T-helper 1 cell treated with Interleukin-12 subunit alpha and Interleukin-12 subunit beta and Interleukin-4 antibody, amounts not matched to agents 30 μg/mL and 1 μg/mL, for 36 hours (primary cell): Measurements from ENCODE around the gene ERBB4.
"Not testable (repeated sequence)": the region's sequence is repeated elsewhere in the genome, so short reads cannot be mapped to it uniquely, and the experiment has no call there.

Experiments
- H3K27ac Mint-ChIP-seq: one replicate; pipeline ENCODE4 v1.8.0; 2021; ENCODE audit warnings: mild to moderate bottlenecking, mixed read lengths
- H3K27me3 Mint-ChIP-seq: one replicate; pipeline ENCODE4 v1.8.0; 2021; ENCODE audit warnings: low read depth, mixed read lengths
- H3K36me3 Mint-ChIP-seq: one replicate; pipeline ENCODE4 v1.8.0; 2021; ENCODE audit warnings: low read depth, mixed read lengths
- H3K4me1 Mint-ChIP-seq: one replicate; pipeline ENCODE4 v1.8.0; 2021; ENCODE audit warnings: low read depth, mixed read lengths
- H3K4me3 Mint-ChIP-seq: one replicate; pipeline ENCODE4 v1.8.0; 2021; ENCODE audit warnings: mild to moderate bottlenecking, moderate library complexity, mixed read lengths
- H3K9me3 Mint-ChIP-seq: one replicate; pipeline ENCODE4 v1.8.0; 2021; ENCODE audit warnings: mixed read lengths

Gene ERBB4

DNA sequence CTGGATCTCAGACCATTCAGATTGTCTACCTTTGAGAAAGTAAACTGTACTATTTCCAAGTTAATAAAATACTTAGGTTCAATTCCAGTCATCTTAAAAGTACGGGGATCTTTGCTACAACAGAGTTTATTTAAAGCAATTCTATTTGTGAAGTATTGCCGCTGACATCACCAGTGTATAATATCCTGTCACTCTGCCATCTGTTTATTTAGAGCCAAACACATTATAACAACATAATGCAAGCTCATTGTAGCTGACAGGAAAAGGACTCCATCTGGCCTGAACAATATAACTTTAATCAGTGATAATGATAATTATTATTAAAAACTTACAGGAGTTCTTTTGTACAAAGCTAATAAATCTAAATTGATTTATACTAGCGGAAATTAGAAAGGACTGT is 786.8 kb downstream of the ERBB4 start:
- H3K4me1 Mint-ChIP-seq, result no peaks in the 10 kb centered on the region
- no peaks in the 10 kb centered on the region for H3K27me3 Mint-ChIP-seq
- H3K36me3 Mint-ChIP-seq, result no peaks in the 10 kb centered on the region

DNA sequence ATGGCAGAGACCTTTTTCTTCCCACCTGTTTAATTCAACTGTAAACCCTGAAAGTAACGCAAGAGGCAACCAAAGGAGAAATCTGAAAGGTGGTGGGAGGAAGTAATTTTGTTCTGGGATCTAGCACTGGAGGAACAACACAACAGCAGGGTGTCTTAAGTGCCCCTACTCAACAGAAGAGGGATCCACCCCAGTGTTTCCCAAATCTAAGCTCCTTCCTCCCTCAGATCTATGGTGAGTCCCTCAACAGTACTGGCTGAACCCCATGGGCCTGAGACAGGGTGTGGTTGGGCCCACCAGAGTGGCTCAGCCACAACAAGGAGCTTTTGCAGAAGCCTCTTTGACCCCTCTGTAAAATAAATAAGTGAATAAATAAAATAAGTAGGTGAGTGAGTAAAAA is 790.3 kb downstream of the ERBB4 start:
- H3K27ac Mint-ChIP-seq, result no peak overlapping the region
- H3K9me3 Mint-ChIP-seq, result no peaks in the 10 kb centered on the region
- no peak overlapping the region for H3K4me3 Mint-ChIP-seq
- H3K27me3 Mint-ChIP-seq, result no peaks in the 10 kb centered on the region
- no peaks in the 10 kb centered on the region for H3K36me3 Mint-ChIP-seq
- H3K4me1 Mint-ChIP-seq, result no peaks in the 10 kb centered on the region

More for the DNA sequence above, 786.8 kb downstream of the ERBB4 start:
- Mint-ChIP-seq H3K4me3 (no peak overlapping the region), H3K9me3 (no peaks in the 10 kb centered on the region), H3K27ac (no peak overlapping the region)

- Mint-ChIP-seq H3K9me3 (no peaks in the 10 kb centered on the region), H3K27ac (no peak overlapping the region), H3K27me3 (no peaks in the 10 kb centered on the region), H3K4me1 (no peaks in the 10 kb centered on the region), H3K4me3 (no peak overlapping the region), H3K36me3 (no peaks in the 10 kb centered on the region)
Observed at GRCh38 chr2:211745295-211746097, 793.1 kb downstream of the ERBB4 start.

DNA sequence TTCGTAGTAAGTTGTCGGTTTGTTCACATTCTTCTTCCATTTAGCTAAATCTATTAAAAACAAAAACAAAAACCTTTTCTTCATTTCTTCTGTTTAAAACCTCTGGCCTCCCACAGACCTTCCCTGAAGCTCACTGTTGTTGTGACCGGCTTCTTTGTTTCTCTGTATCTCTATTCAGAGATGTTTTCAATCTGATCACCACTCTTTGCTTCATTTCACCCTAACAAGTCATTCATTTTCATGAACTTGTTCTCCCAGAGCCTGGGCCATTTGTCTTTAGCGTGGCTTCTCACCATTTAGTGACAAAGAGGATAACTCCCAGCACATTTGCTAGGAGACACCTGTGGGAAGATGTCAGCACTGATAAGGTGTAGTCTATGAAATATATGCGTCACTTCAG is 794.2 kb downstream of the ERBB4 start:
- Mint-ChIP-seq H3K27ac (no peak overlapping the region), H3K4me3 (no peak overlapping the region), H3K36me3 (no peaks in the 10 kb centered on the region), H3K4me1 (no peaks in the 10 kb centered on the region), H3K9me3 (no peaks in the 10 kb centered on the region), H3K27me3 (no peaks in the 10 kb centered on the region)

DNA sequence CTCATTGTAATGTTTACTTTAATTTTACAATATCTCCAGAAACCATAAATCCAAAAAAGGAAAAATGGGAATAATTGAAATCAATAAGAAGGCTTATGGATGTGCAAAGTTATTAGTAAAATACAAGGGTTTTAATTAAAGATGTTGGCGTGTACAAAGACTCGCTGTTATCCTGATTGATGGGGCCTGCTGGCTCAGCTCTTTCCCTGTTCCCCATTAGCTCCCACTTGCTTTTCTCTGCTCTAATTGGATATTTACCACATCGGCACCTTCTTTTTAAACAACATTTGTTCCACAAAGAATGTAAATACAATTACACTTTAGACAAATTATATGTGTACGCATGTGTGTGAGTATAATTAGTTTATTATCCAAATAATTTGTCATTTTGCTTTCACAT is 796.6 kb downstream of the ERBB4 start:
- Mint-ChIP-seq H3K9me3 (no peaks in the 10 kb centered on the region), H3K27me3 (no peaks in the 10 kb centered on the region), H3K36me3 (no peaks in the 10 kb centered on the region), H3K4me3 (no peak overlapping the region), H3K4me1 (no peaks in the 10 kb centered on the region), H3K27ac (no peak overlapping the region)

- Mint-ChIP-seq H3K4me3 (no peak overlapping the region), H3K27me3 (no peaks in the 10 kb centered on the region)
Observed at GRCh38 chr2:211737282-211737681, 801.3 kb downstream of the ERBB4 start.

GRCh38 chr2:211730215-211730614 is 808.4 kb downstream of the ERBB4 start:
- no peak overlapping the region for H3K27ac Mint-ChIP-seq
- no peaks in the 10 kb centered on the region for H3K4me1 Mint-ChIP-seq
- H3K27me3 Mint-ChIP-seq, result no peaks in the 10 kb centered on the region
- H3K36me3 Mint-ChIP-seq, result no peaks in the 10 kb centered on the region
- H3K4me3 Mint-ChIP-seq, result no peak overlapping the region
- no peaks in the 10 kb centered on the region for H3K9me3 Mint-ChIP-seq

More at GRCh38 chr2:211737282-211737681, 801.3 kb downstream of the ERBB4 start:
- no peak overlapping the region for H3K27ac Mint-ChIP-seq
- H3K4me1 Mint-ChIP-seq, result no peaks in the 10 kb centered on the region
- H3K36me3 Mint-ChIP-seq, result no peaks in the 10 kb centered on the region
- H3K9me3 Mint-ChIP-seq, result no peaks in the 10 kb centered on the region

GRCh38 chr2:211729433-211729832 is 809.2 kb downstream of the ERBB4 start:
- Mint-ChIP-seq H3K9me3 (no peaks in the 10 kb centered on the region), H3K4me3 (no peak overlapping the region), H3K27ac (no peak overlapping the region), H3K4me1 (no peaks in the 10 kb centered on the region), H3K36me3 (no peaks in the 10 kb centered on the region), H3K27me3 (no peaks in the 10 kb centered on the region)

GRCh38 chr2:211724933-211725332 is 813.7 kb downstream of the ERBB4 start:
- H3K4me3 Mint-ChIP-seq, result no peak overlapping the region
- H3K36me3 Mint-ChIP-seq, result no peaks in the 10 kb centered on the region
- no peaks in the 10 kb centered on the region for H3K4me1 Mint-ChIP-seq
- no peak overlapping the region for H3K27ac Mint-ChIP-seq
- no peaks in the 10 kb centered on the region for H3K27me3 Mint-ChIP-seq
- no peaks in the 10 kb centered on the region for H3K9me3 Mint-ChIP-seq

GRCh38 chr2:211723398-211723797 is 815.2 kb downstream of the ERBB4 start:
- H3K36me3 Mint-ChIP-seq, result no peaks in the 10 kb centered on the region
- H3K4me1 Mint-ChIP-seq, result no peaks in the 10 kb centered on the region
- H3K4me3 Mint-ChIP-seq, result no peak overlapping the region
- H3K9me3 Mint-ChIP-seq, result no peaks in the 10 kb centered on the region
- H3K27me3 Mint-ChIP-seq, result no peaks in the 10 kb centered on the region
- H3K27ac Mint-ChIP-seq, result no peak overlapping the region

GRCh38 chr2:211722928-211723327 is 815.7 kb downstream of the ERBB4 start:
- Mint-ChIP-seq H3K36me3 (no peaks in the 10 kb centered on the region), H3K27ac (no peak overlapping the region), H3K27me3 (no peaks in the 10 kb centered on the region), H3K9me3 (no peaks in the 10 kb centered on the region), H3K4me1 (no peaks in the 10 kb centered on the region), H3K4me3 (no peak overlapping the region)

GRCh38 chr2:211721874-211722273 is 816.7 kb downstream of the ERBB4 start:
- not testable (repeated sequence) for H3K27me3 Mint-ChIP-seq, H3K4me3 Mint-ChIP-seq, H3K36me3 Mint-ChIP-seq, H3K27ac Mint-ChIP-seq, H3K4me1 Mint-ChIP-seq, H3K9me3 Mint-ChIP-seq

DNA sequence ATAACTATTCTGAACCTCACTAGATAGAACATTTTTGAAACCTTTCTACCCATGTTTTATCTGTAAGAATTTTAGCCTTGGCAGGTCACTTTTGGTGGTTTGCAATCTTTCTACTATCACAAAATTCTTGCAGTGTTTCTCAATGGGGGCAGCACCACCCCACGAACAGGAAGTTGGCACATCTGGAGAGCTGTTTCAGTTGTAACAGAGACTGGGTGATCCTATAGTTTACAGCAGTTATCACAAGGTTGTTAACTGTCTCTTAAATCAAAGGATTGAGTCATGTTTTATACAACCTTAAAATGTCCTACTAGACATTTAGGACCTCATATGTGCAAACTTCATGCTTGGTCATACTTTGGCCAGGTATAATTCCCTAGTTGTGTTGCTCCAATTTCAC is 829.2 kb downstream of the ERBB4 start:
- no peaks in the 10 kb centered on the region for H3K36me3 Mint-ChIP-seq
- H3K27ac Mint-ChIP-seq, result no peak overlapping the region
- H3K4me1 Mint-ChIP-seq, result no peaks in the 10 kb centered on the region
- H3K9me3 Mint-ChIP-seq, result no peaks in the 10 kb centered on the region
- no peaks in the 10 kb centered on the region for H3K27me3 Mint-ChIP-seq
- no peak overlapping the region for H3K4me3 Mint-ChIP-seq

GRCh38 chr2:211692689-211693088 is 845.9 kb downstream of the ERBB4 start:
- Mint-ChIP-seq H3K4me1 (no peaks in the 10 kb centered on the region), H3K36me3 (no peaks in the 10 kb centered on the region), H3K9me3 (no peaks in the 10 kb centered on the region), H3K27ac (no peak overlapping the region), H3K27me3 (no peaks in the 10 kb centered on the region), H3K4me3 (no peak overlapping the region)

GRCh38 chr2:211690736-211691135 is 847.9 kb downstream of the ERBB4 start:
- Mint-ChIP-seq H3K36me3 (no peaks in the 10 kb centered on the region), H3K27ac (no peak overlapping the region), H3K4me3 (no peak overlapping the region), H3K27me3 (no peaks in the 10 kb centered on the region), H3K4me1 (no peaks in the 10 kb centered on the region), H3K9me3 (no peaks in the 10 kb centered on the region)

DNA sequence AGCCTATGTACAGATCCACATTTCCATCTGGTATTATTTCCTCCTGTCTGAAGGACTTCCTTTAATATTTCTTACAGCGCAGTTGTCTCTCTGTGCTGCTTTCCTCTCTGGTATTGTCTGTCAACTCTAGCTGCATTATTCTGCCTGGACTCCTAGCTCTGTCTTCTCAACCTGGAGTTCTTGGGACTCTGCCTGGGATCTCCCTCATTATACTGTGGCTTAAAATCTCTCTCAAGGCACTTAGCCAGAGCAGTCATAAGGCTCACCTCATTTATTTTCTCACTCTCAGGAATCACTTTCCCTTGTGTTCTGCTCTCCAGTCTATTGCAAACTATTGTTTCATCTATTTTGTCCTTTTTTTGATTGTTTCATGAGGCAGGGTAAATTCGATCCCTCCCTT is 850.4 kb downstream of the ERBB4 start:
- Mint-ChIP-seq H3K36me3 (no peaks in the 10 kb centered on the region), H3K4me3 (no peak overlapping the region), H3K27me3 (no peaks in the 10 kb centered on the region), H3K27ac (no peak overlapping the region), H3K9me3 (peaks cover 15% of the 10 kb centered on the region), H3K4me1 (no peaks in the 10 kb centered on the region)
